ENCODE measurements around the gene SIRPG. TPM values are rescaled to one million over a fixed set of nuclear protein-coding genes. Genes with fewer than 3 reads are reported as not detected.

The SIRPG gene
- total and polyA plus RNA-seq, 7 donors = 0.01 to 0.30 (median 0.21) TPM; not detected in 4

GRCh38 chr20:1621316-1621715, 36.3 kb downstream of the SIRPG start:
- intact Hi-C loops (cut with DNase I) = no loop called here

GRCh38 chr20:1619861-1620444, 37.6 kb downstream of the SIRPG start, which contains the start of gene SIRPB1:
Gene SIRPB1, minus strand, starts transcription at chr20:1620009. Its CDS starts 65 bp downstream, at chr20:1619944.
- ATAC-seq = no peak
- no peaks in the 10 kb centered on the region for H3K4me1 ChIP-seq
- WGBS, 3 donors = 58 to 71% (median 61%) methylated on average over 5 of the region's 5 CpGs
- DNase-seq = no peak
- no peak within 1 kb of the TSS for H3K27ac ChIP-seq
- H3K9me3 ChIP-seq = peaks cover 3% of the 10 kb centered on the region
- H3K27me3 ChIP-seq (ENCODE audit: insufficient read depth in 3 of 3, low read length in 2 of 3) = no peaks in the 10 kb centered on the region
- intact Hi-C loops (cut with DNase I) = no loop called here
- no peaks in the 10 kb centered on the region for H3K36me3 ChIP-seq (ENCODE audit: insufficient read depth in 1 of 2, low read depth in 1 of 2)
- no peak within 1 kb of the TSS for H3K4me3 ChIP-seq
- no peak for TF ChIP-seq CTCF (IDR thresholded peaks at IDR 0.05)

More at GRCh38 chr20:1621316-1621715, 36.3 kb downstream of the SIRPG start:
- H3K27me3 ChIP-seq (ENCODE audit: insufficient read depth in 3 of 3, low read length in 2 of 3) = no peaks in the 10 kb centered on the region
- no peak overlapping the region for H3K4me3 ChIP-seq
- H3K9me3 ChIP-seq = peaks cover 3% of the 10 kb centered on the region
- WGBS, 3 donors = 71 to 81% (median 73%) methylated on average over 1 of the region's 1 CpG
- TF ChIP-seq CTCF (IDR thresholded peaks at IDR 0.05) = no peak
- no peak overlapping the region for H3K27ac ChIP-seq
- no peak for ATAC-seq
- no peak for DNase-seq
- no peaks in the 10 kb centered on the region for H3K36me3 ChIP-seq (ENCODE audit: insufficient read depth in 1 of 2, low read depth in 1 of 2)
- no peaks in the 10 kb centered on the region for H3K4me1 ChIP-seq

GRCh38 chr20:1618954-1619540, 38.5 kb downstream of the SIRPG start:
- no peak for ATAC-seq
- Histone ChIP-seq H3K36me3 (ENCODE audit: insufficient read depth in 1 of 2, low read depth in 1 of 2) (no peaks in the 10 kb centered on the region), H3K27me3 (ENCODE audit: insufficient read depth in 3 of 3, low read length in 2 of 3) (no peaks in the 10 kb centered on the region), H3K4me3 (no peak overlapping the region), H3K27ac (no peak overlapping the region), H3K9me3 (peaks cover 3% of the 10 kb centered on the region), H3K4me1 (no peaks in the 10 kb centered on the region)
- intact Hi-C loops (cut with DNase I) = no loop called here
- no peak for TF ChIP-seq CTCF (IDR thresholded peaks at IDR 0.05)
- no peak for DNase-seq

- DNase-seq (no peak), ATAC-seq (no peak)
- Histone ChIP-seq H3K4me3 (no peak overlapping the region), H3K27me3 (ENCODE audit: insufficient read depth in 3 of 3, low read length in 2 of 3) (no peaks in the 10 kb centered on the region), H3K4me1 (no peaks in the 10 kb centered on the region), H3K36me3 (ENCODE audit: insufficient read depth in 1 of 2, low read depth in 1 of 2) (no peaks in the 10 kb centered on the region), H3K9me3 (peaks cover 3% of the 10 kb centered on the region), H3K27ac (no peak overlapping the region)
- intact Hi-C loops (cut with DNase I) = no loop called here
- no peak for TF ChIP-seq CTCF (IDR thresholded peaks at IDR 0.05)
Observed at GRCh38 chr20:1618479-1618878, 39.1 kb downstream of the SIRPG start.
